Glutamatergic neuron (in vitro differentiated cells): ENCODE data around the gene SMOC2. TPM values are rescaled to one million over a fixed set of nuclear protein-coding genes. Genes with fewer than 3 reads are reported as not detected.

ENCODE experiments used
- DNase-seq: peaks from one replicate; pipeline ENCODE4 v3.0.0; 2022
- H3K27ac Mint-ChIP-seq: one replicate; pipeline ENCODE4 v1.8.0; 2020; ENCODE audit warnings: mild to moderate bottlenecking, mixed read lengths, inconsistent platforms; ENCODE audit not compliant: unreplicated experiment
- H3K27me3 Mint-ChIP-seq: one replicate; pipeline ENCODE4 v1.8.0; 2020; ENCODE audit warnings: mild to moderate bottlenecking, moderate library complexity, mixed read lengths, inconsistent platforms; ENCODE audit not compliant: unreplicated experiment
- H3K36me3 Mint-ChIP-seq: one replicate; pipeline ENCODE4 v1.8.0; 2020; ENCODE audit warnings: mild to moderate bottlenecking, mixed read lengths, inconsistent platforms; ENCODE audit not compliant: unreplicated experiment
- H3K4me1 Mint-ChIP-seq: one replicate; pipeline ENCODE4 v1.8.0; 2020; ENCODE audit warnings: mild to moderate bottlenecking, low read depth, mixed read lengths, inconsistent platforms; ENCODE audit not compliant: unreplicated experiment
- H3K4me3 Mint-ChIP-seq: one replicate; pipeline ENCODE4 v1.8.0; 2020; ENCODE audit warnings: mild to moderate bottlenecking, mixed read lengths, inconsistent platforms; ENCODE audit not compliant: unreplicated experiment
- H3K9me3 Mint-ChIP-seq: one replicate; pipeline ENCODE4 v1.8.0; 2020; ENCODE audit warnings: mild to moderate bottlenecking, moderate library complexity, mixed read lengths, inconsistent platforms; ENCODE audit not compliant: unreplicated experiment
- total RNA-seq: library from RNA; stranded (reverse); fragmentation: NEBNext Ultra II Directional; extraction: Animal tissue kit (Norgen Biotek cat#: 25700); gene quantifications from one replicate; pipeline ENCODE4 v1.2.1, GENCODE V29; 2021; ENCODE audit not compliant: unreplicated experiment
- TF ChIP-seq, protein P1 (sequence below): fragments of 200-600 bp; sonication (generic); IDR thresholded peaks from one replicate; pipeline ENCODE4 v1.5.0; 2021; ENCODE audit not compliant: partially characterized antibody, unreplicated experiment

The SMOC2 gene
- total RNA-seq, 1 donor from 2014 or later = 0.44 TPM

DNA sequence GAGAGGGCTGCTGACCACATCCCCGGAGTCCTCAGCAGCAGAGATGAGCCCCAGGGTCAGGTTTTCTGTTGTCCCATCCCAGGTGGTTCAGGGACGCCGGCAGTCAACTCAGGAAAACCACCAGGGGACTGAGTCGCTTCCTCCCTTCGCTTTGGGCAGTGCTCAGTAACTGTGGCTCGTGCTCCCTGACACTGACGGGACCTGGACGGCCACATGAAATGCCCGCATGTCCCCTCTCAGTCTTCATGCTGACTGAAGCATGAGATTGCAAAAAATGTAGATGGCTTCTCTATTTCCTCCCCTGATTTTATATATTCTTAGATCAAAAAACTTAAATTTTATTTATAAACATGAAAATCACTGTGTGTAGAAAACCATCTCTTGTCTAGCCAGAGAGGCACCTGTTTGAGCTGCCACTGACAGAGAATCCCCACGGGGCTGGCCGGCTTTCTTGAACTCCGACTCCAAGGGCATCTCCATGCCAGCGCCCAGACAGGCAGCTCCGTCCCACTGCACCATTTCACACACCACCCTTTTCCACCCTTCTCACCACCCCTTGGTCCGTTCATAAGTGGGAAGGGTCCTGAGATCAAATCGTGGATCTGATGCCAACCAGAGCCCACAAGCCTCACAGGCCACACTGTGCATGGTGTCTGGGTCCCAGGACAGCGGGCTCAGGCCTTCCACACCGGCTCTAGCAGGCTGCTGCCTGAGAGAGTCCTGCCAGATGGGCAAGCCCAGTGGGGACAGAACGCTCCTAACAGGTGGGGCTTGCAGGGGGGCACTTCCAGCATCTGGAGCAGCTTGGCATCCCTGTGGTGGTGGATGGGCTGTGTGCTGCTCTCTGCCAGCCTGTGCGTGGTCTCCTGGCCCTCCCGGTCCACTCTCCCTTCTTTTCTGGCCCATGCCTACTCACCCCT is 98.2 kb downstream of the SMOC2 start:
- Mint-ChIP-seq H3K4me3 (no peak overlapping the region), H3K27ac (no peak overlapping the region), H3K27me3 (no peaks in the 10 kb centered on the region), H3K9me3 (peaks cover 6% of the 10 kb centered on the region), H3K36me3 (no peaks in the 10 kb centered on the region), H3K4me1 (peaks cover 42% of the 10 kb centered on the region)
- no peak for DNase-seq
- TF ChIP-seq, protein P1, sequence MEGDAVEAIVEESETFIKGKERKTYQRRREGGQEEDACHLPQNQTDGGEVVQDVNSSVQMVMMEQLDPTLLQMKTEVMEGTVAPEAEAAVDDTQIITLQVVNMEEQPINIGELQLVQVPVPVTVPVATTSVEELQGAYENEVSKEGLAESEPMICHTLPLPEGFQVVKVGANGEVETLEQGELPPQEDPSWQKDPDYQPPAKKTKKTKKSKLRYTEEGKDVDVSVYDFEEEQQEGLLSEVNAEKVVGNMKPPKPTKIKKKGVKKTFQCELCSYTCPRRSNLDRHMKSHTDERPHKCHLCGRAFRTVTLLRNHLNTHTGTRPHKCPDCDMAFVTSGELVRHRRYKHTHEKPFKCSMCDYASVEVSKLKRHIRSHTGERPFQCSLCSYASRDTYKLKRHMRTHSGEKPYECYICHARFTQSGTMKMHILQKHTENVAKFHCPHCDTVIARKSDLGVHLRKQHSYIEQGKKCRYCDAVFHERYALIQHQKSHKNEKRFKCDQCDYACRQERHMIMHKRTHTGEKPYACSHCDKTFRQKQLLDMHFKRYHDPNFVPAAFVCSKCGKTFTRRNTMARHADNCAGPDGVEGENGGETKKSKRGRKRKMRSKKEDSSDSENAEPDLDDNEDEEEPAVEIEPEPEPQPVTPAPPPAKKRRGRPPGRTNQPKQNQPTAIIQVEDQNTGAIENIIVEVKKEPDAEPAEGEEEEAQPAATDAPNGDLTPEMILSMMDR = no peak

DNA sequence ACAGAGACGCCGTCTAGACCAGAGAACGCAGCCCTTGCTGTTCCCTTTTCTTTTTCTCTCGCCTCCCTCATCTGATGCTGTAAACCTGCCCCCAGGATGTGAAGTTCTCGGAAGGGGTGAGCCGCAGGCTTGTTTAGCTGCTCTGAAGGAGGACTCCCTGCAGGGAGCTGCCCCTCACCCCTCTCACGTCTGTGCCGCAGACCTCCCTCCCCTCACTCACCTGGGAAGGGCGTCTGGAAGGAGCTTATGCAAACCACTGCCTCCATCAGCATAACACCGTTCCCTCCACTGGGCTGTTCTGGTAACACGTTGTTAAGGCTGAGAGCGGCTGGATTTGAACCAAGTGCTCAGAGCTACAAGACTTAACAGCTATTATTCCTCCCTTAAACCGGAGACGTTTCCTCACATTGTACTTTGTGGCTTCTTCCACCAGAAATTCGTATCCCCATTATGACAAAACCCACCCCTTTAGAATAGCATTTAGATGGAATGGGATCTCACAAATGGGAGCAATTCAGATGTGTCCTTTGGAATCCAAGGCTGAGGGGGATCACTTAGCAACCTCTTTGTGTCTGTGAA is 99.8 kb downstream of the SMOC2 start:
- Mint-ChIP-seq H3K9me3 (peaks cover 6% of the 10 kb centered on the region), H3K4me1 (peaks cover 40% of the 10 kb centered on the region), H3K27ac (peak overlapping the region; percentile 26), H3K4me3 (no peak overlapping the region), H3K27me3 (no peaks in the 10 kb centered on the region), H3K36me3 (no peaks in the 10 kb centered on the region)
- TF ChIP-seq, protein P1 = no peak
- DNase-seq = no peak

DNA sequence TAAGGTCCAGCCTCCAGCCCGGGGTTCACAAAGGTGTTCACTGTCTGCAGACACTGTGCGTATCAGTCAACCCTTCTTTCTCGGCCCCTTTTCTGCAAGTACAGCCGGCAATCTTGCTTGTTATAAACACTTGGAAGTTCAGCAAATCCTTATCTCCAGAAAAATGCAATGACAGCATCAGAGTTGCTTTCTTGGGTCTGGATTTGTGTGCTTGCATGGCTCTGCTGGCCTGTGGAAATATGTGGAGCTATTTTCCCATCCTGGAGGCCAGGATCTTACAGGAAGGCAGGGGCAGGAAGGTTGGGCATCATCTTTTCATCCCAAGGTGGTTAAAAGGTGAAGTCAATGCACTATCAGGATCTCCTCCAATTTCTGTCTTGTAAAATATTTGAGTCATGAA is 100.3 kb downstream of the SMOC2 start:
- H3K9me3 Mint-ChIP-seq = peaks cover 6% of the 10 kb centered on the region
- TF ChIP-seq, protein P1 = no peak
- peaks cover 40% of the 10 kb centered on the region for H3K4me1 Mint-ChIP-seq
- H3K27ac Mint-ChIP-seq = peak overlapping the region; percentile 92
- no peak for DNase-seq
- no peaks in the 10 kb centered on the region for H3K27me3 Mint-ChIP-seq
- no peaks in the 10 kb centered on the region for H3K36me3 Mint-ChIP-seq
- peak overlapping the region; percentile 12 for H3K4me3 Mint-ChIP-seq

DNA sequence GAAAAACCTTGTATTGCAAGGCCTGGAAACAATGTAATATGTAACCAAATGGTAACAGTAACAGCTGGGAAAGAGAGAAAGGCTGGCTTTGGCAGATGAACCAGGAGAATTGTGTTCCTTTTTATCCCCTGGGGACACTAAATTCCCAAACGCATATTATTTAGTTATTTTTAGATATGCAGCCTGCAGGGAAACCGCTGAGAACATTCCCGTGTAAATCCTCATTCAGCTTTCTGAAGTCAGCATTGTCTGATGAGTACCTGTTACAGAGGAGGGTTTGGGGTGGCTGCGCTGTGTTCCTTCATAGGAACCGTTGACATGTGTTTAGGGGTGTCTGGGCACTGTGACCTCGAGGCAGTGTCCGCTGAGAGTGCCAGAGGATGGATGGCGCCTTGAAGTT is 101.3 kb downstream of the SMOC2 start:
- Mint-ChIP-seq H3K4me3 (peak overlapping the region; percentile 66), H3K27ac (peak overlapping the region; percentile 92), H3K27me3 (no peaks in the 10 kb centered on the region), H3K36me3 (no peaks in the 10 kb centered on the region), H3K9me3 (peaks cover 6% of the 10 kb centered on the region), H3K4me1 (peaks cover 39% of the 10 kb centered on the region)
- DNase-seq = no peak
- TF ChIP-seq, protein P1 = no peak

DNA sequence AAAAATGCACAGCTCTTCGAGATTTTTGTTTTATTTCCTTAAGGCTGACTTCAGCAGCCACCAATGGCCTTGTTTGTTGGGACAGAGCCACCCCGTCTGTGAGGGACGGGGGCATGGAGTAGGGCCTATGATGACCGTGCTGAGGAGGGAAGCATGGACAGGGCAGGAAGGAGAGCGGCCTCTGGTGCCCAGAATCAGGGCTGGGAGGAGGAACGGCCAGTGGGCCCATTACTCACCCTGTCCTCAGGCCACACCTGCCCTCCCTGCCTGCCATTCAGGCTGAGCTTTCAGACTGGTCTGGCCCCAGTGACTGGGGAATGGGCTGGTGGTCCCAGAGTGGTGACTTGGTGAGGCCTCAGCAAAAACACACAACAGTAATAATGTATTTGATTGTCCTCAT is 104.4 kb downstream of the SMOC2 start:
- H3K36me3 Mint-ChIP-seq = no peaks in the 10 kb centered on the region
- H3K4me3 Mint-ChIP-seq = no peak overlapping the region
- H3K27me3 Mint-ChIP-seq = peaks cover 1% of the 10 kb centered on the region
- TF ChIP-seq, protein P1 = no peak
- H3K9me3 Mint-ChIP-seq = peaks cover 3% of the 10 kb centered on the region
- no peak overlapping the region for H3K27ac Mint-ChIP-seq
- DNase-seq = no peak
- H3K4me1 Mint-ChIP-seq = peaks cover 30% of the 10 kb centered on the region
